ENCODE measurements around the gene PKHD1.

The PKHD1 gene

DNA sequence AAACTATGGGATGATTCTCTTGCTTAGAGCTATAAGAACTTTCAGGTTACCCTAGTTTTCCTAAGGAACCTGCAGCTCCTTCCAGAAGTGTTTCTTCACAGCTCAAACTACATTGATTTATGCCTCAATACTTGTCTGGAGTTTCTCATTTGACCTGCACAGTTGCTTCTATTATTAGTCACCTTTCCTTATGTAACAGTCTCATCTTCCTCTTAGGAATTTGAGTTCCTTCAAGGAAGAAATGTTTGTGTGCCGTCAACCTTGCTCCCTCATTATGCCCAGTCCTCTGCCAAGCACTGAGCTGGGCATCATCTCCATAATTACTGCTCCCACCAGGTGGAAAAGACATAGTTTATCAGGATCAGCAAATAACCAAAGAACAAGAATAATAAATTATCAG is 466.4 kb downstream of the PKHD1 start:
- TF ChIP-seq, protein P1, sequence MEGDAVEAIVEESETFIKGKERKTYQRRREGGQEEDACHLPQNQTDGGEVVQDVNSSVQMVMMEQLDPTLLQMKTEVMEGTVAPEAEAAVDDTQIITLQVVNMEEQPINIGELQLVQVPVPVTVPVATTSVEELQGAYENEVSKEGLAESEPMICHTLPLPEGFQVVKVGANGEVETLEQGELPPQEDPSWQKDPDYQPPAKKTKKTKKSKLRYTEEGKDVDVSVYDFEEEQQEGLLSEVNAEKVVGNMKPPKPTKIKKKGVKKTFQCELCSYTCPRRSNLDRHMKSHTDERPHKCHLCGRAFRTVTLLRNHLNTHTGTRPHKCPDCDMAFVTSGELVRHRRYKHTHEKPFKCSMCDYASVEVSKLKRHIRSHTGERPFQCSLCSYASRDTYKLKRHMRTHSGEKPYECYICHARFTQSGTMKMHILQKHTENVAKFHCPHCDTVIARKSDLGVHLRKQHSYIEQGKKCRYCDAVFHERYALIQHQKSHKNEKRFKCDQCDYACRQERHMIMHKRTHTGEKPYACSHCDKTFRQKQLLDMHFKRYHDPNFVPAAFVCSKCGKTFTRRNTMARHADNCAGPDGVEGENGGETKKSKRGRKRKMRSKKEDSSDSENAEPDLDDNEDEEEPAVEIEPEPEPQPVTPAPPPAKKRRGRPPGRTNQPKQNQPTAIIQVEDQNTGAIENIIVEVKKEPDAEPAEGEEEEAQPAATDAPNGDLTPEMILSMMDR (IDR thresholded peaks at IDR 0.05; ENCODE audit: low read depth, low read length), result no peak
- TF ChIP-seq MYC (IDR thresholded peaks at IDR 0.05; ENCODE audit: low read depth, low read length) (no peak), POLR2A (IDR thresholded peaks at IDR 0.05; ENCODE audit: extremely low read depth, insufficient read length) (no peak)
- TF ChIP-seq, protein P2, sequence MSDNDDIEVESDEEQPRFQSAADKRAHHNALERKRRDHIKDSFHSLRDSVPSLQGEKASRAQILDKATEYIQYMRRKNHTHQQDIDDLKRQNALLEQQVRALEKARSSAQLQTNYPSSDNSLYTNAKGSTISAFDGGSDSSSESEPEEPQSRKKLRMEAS (IDR thresholded peaks at IDR 0.05; ENCODE audit: low read depth, low read length), result no peak
- H3K4me3 ChIP-seq (ENCODE audit: low read depth, low read length), result no peak overlapping the region
- no peak for DNase-seq (ENCODE audit: low read depth)

DNA sequence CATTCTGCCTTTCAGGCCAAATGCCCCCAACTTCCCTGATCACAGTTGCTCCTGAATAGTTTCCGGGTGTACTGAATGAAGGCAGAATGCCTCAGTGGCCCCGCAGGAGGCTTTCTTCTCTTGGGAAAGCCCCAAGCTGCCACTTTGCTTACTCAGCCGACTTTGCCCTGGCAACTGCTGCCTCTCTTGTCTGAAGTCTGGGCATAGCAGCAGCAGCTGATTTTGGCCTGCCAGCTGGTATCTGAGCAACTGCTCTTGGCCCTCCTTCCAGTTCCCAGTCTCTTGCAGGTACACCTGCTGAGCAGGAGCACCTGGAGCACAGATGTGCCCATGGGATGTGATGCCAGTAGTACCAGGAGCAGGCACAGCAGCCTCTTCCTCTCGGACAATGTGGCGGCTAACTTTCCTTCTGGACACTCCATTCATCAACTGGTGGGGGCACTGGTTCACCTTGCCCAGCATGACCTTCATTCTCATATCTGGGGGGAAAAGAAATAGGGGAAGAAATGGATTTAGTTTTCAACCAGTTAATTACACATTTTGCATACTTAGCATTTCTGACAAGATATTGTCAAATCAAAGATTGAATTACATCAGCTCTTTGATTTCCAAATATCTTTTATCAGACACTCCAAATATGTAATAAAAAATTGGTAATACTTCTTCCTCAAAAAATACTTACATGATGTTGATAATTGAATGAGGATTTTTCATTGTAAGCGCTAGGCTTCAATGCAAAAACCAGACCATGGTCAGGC is 468.2 kb downstream of the PKHD1 start:
- DNase-seq (ENCODE audit: low read depth), result no peak
- no peak overlapping the region for H3K4me3 ChIP-seq (ENCODE audit: low read depth, low read length)
- TF ChIP-seq, protein P1 (IDR thresholded peaks at IDR 0.05; ENCODE audit: low read depth, low read length), result no peak
- TF ChIP-seq POLR2A (IDR thresholded peaks at IDR 0.05; ENCODE audit: extremely low read depth, insufficient read length) (no peak), MYC (IDR thresholded peaks at IDR 0.05; ENCODE audit: low read depth, low read length) (no peak)
- TF ChIP-seq, protein P2 (IDR thresholded peaks at IDR 0.05; ENCODE audit: low read depth, low read length), result no peak

DNA sequence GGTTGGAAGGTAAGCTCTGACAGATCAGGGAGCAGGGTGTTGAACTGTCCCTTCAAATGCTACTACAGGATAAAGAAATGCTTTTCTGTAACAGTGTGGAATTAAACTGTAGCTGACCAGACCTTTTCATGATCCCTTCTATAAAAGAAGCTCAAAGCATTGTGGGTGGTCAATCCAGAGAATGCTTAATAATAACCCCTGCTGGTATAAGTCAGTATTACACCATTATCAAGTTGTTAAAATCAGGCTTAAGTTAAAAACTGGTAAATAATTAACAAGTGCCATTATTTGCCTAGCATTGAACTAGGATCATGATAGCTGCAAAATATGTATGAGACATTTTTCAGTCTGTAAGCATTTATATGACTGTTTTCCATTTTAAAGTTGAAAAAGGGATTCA is 468.9 kb downstream of the PKHD1 start:
- DNase-seq (ENCODE audit: low read depth), result peak; percentile 28
- no peak overlapping the region for H3K4me3 ChIP-seq (ENCODE audit: low read depth, low read length)
- TF ChIP-seq, protein P1 (IDR thresholded peaks at IDR 0.05; ENCODE audit: low read depth, low read length), result peak; percentile 23
- TF ChIP-seq POLR2A (IDR thresholded peaks at IDR 0.05; ENCODE audit: extremely low read depth, insufficient read length), result no peak

DNA sequence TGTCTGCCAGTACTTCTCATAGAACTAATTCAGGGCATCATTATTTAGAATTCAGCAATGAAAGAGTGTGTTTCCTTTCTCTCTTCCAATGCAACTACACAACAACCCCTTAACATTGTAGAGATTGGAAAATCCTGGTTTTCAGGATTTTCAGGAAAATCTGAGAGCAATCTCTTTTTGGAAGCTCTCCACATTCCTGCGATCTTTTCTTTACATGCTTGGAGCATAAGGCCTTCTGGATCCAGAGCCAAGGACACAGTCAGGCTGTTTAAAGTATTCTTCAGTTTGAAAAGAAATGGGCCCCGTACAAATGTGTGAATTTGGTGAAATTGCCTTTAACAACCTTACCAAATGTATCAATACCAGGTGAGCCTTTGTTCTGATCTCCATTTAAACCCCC is 469.7 kb downstream of the PKHD1 start:
- H3K4me3 ChIP-seq (ENCODE audit: low read depth, low read length), result no peak overlapping the region
- TF ChIP-seq, protein P2 (IDR thresholded peaks at IDR 0.05; ENCODE audit: low read depth, low read length), result no peak
- no peak for TF ChIP-seq POLR2A (IDR thresholded peaks at IDR 0.05; ENCODE audit: extremely low read depth, insufficient read length)
- TF ChIP-seq MYC (IDR thresholded peaks at IDR 0.05; ENCODE audit: low read depth, low read length), result no peak
- TF ChIP-seq, protein P1 (IDR thresholded peaks at IDR 0.05; ENCODE audit: low read depth, low read length), result no peak
- DNase-seq (ENCODE audit: low read depth), result no peak

DNA sequence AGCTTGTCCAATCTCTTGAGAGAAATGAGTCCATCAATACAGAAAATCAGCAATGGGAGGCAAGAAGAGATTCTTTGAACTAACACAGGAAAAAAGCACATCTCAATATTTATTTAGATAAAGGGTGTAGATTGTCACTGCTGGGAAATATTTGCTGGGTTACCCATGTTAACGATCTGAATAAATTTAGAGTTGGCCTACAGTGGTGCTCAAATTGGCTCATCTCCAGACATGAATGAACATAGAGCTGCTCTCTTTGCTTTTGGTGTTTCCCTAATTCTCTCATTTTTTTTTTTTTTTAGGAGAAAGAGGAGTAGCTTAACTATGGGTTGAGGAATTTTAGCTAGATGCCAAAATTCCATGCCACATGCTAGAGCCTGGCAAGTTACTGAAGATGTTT is 471.2 kb downstream of the PKHD1 start:
- no peak for TF ChIP-seq POLR2A (IDR thresholded peaks at IDR 0.05; ENCODE audit: extremely low read depth, insufficient read length)
- TF ChIP-seq MYC (IDR thresholded peaks at IDR 0.05; ENCODE audit: low read depth, low read length), result no peak
- TF ChIP-seq, protein P1 (IDR thresholded peaks at IDR 0.05; ENCODE audit: low read depth, low read length), result no peak
- TF ChIP-seq, protein P2 (IDR thresholded peaks at IDR 0.05; ENCODE audit: low read depth, low read length), result no peak

More for the DNA sequence above, 471.2 kb downstream of the PKHD1 start:
- DNase-seq (ENCODE audit: low read depth), result no peak
- no peak overlapping the region for H3K4me3 ChIP-seq (ENCODE audit: low read depth, low read length)
